ENCODE results near the gene COL9A1. TPM values are rescaled to one million over a fixed set of nuclear protein-coding genes. Genes with fewer than 3 reads are reported as not detected.

COL9A1 gene
- total and polyA plus RNA-seq, 2 of the 4 experiments (the other 2 are of a cell fraction), result not detected

- H2BK15ac ChIP-seq (ENCODE audit: low read depth, low read length), result no peak overlapping the region
- H3K56ac ChIP-seq (ENCODE audit: extremely low read depth, insufficient read depth, low read length), result no peak overlapping the region
- no peaks in the 10 kb centered on the region for H3K79me1 ChIP-seq (ENCODE audit: low read depth in 1 of 2, low read length in 2 of 2)
- no peak overlapping the region for H4K91ac ChIP-seq (ENCODE audit: insufficient read depth, low read depth, low read length)
- H3K9me1 ChIP-seq (ENCODE audit: insufficient read depth, low read length), result no peaks in the 10 kb centered on the region
- no peaks in the 10 kb centered on the region for H3K9me3 ChIP-seq (ENCODE audit: control insufficient read depth, insufficient read depth, low read length)
- H3K4me2 ChIP-seq (ENCODE audit: low read depth, low read length), result no peak overlapping the region
- H2BK120ac ChIP-seq (ENCODE audit: low read depth, low read length), result no peak overlapping the region
- no peak overlapping the region for H3K23ac ChIP-seq (ENCODE audit: low read depth, low read length)
- BruUV-seq (replicated peaks), result no TSS peak
- WGBS, 2 experiments (ENCODE audit: extremely low coverage in 2 of 2, insufficient read length in 1 of 2), result 40% methylated on average over 2 of the region's 8 CpGs; no CpG with 5 or more reads in 1 of the 2 experiments
- H3K18ac ChIP-seq (ENCODE audit: low read depth, low read length), result no peak overlapping the region
- H4K8ac ChIP-seq (ENCODE audit: low read depth in 2 of 2, low read length in 2 of 2), result no peak overlapping the region
- in situ Hi-C loops (cut with MboI; ENCODE audit: low sequenced_read_pairs), result no loop called here
- ATAC-seq (ENCODE audit: low read depth) (no peak), DNase-seq (no peak)
- no peak overlapping the region for H3K4ac ChIP-seq (ENCODE audit: low read depth, low read length)
- CTCF ChIA-PET, result no interaction called here
- no peak overlapping the region for H3K4me3 ChIP-seq (ENCODE audit: insufficient read depth, low read depth, low read length)
- H3K14ac ChIP-seq (replicated peaks; ENCODE audit: low read depth, low read length), result no peak overlapping the region
- TF ChIP-seq SMC3 (IDR thresholded peaks at IDR 0.05; ENCODE audit: low read depth, low read length) (no peak), CEBPB (IDR thresholded peaks at IDR 0.05; ENCODE audit: low read depth, low read length) (0 out of 2 replicates have a peak, but pooled peaks have one; percentile 14)
- H3K36me3 ChIP-seq (ENCODE audit: control insufficient read depth, insufficient read depth, low read length), result no peaks in the 10 kb centered on the region
- no peak overlapping the region for H4K5ac ChIP-seq (ENCODE audit: low read depth, low read length)
- H4K20me1 ChIP-seq (ENCODE audit: insufficient read depth, low read length), result no peaks in the 10 kb centered on the region
- intact Hi-C loops (cut with micrococcal nuclease), result loop anchor here (10.0 kb wide), 1 partner anchor 1734 kb away; no protein-coding TSS in a partner anchor
- H2AK9ac ChIP-seq (replicated peaks; ENCODE audit: low read depth, low read length, poor library complexity), result no peak overlapping the region
- H3K27ac ChIP-seq (ENCODE audit: insufficient read depth, low read length), result no peak overlapping the region
- dilution Hi-C loops (cut with HindIII; ENCODE audit: low sequenced_read_pairs, unreplicated experiment), result no loop called here
- POLR2A ChIA-PET (ENCODE audit: unreplicated experiment), result no interaction called here
- H2BK5ac ChIP-seq (ENCODE audit: low read depth, low read length, poor library complexity, severe bottlenecking), result no peak overlapping the region
- H2AFZ ChIP-seq (replicated peaks; ENCODE audit: low read length, poor library complexity), result no peak overlapping the region
- H3K27me3 ChIP-seq (ENCODE audit: control insufficient read depth, insufficient read depth, low read length), result no peaks in the 10 kb centered on the region
- no peak overlapping the region for H2BK20ac ChIP-seq (ENCODE audit: low read depth, low read length)
- H3K9ac ChIP-seq (ENCODE audit: low read depth, low read length), result no peak overlapping the region
- H2AK5ac ChIP-seq (ENCODE audit: low read depth, low read length), result no peak overlapping the region
- H3K4me1 ChIP-seq (ENCODE audit: control insufficient read depth, insufficient read depth, low read length), result no peaks in the 10 kb centered on the region
Measured at GRCh38 chr6:70270287-70271005, 32.4 kb downstream of the COL9A1 start.
